Measurements from ENCODE around the gene PARD3B.

PARD3B gene

GRCh38 chr2:204842661-204843485, 297.6 kb downstream of the PARD3B start:
- DNase-seq (ENCODE audit: low read depth) = no peak
- TF ChIP-seq CTCF (IDR thresholded peaks at IDR 0.05; ENCODE audit: control insufficient read depth, extremely low read depth, insufficient read depth) = no peak
- no peak overlapping the region for H3K4me3 ChIP-seq (ENCODE audit: low read depth, low read length)

GRCh38 chr2:204846471-204846870, 301.2 kb downstream of the PARD3B start:
- H3K4me3 ChIP-seq (ENCODE audit: low read depth, low read length) = no peak overlapping the region
- TF ChIP-seq CTCF (IDR thresholded peaks at IDR 0.05; ENCODE audit: control insufficient read depth, extremely low read depth, insufficient read depth) = no peak
- DNase-seq (ENCODE audit: low read depth) = no peak

GRCh38 chr2:204849892-204850291, 304.6 kb downstream of the PARD3B start:
- DNase-seq (ENCODE audit: low read depth) = peak; percentile 85
- TF ChIP-seq CTCF (IDR thresholded peaks at IDR 0.05; ENCODE audit: control insufficient read depth, extremely low read depth, insufficient read depth) = no peak
- H3K4me3 ChIP-seq (ENCODE audit: low read depth, low read length) = no peak overlapping the region

GRCh38 chr2:204850581-204850980, 305.3 kb downstream of the PARD3B start:
- TF ChIP-seq CTCF (IDR thresholded peaks at IDR 0.05; ENCODE audit: control insufficient read depth, extremely low read depth, insufficient read depth) = no peak
- no peak for DNase-seq (ENCODE audit: low read depth)
- no peak overlapping the region for H3K4me3 ChIP-seq (ENCODE audit: low read depth, low read length)

GRCh38 chr2:204853905-204854304, 308.6 kb downstream of the PARD3B start:
- no peak overlapping the region for H3K4me3 ChIP-seq (ENCODE audit: low read depth, low read length)
- TF ChIP-seq CTCF (IDR thresholded peaks at IDR 0.05; ENCODE audit: control insufficient read depth, extremely low read depth, insufficient read depth) = no peak
- DNase-seq (ENCODE audit: low read depth) = no peak

- DNase-seq (ENCODE audit: low read depth) = no peak
- TF ChIP-seq CTCF (IDR thresholded peaks at IDR 0.05; ENCODE audit: control insufficient read depth, extremely low read depth, insufficient read depth) = no peak
- H3K4me3 ChIP-seq (ENCODE audit: low read depth, low read length) = no peak overlapping the region
These were observed 315.0 kb downstream of the PARD3B start for GRCh38 chr2:204860274-204860673.

- no peak for DNase-seq (ENCODE audit: low read depth)
- no peak overlapping the region for H3K4me3 ChIP-seq (ENCODE audit: low read depth, low read length)
- no peak for TF ChIP-seq CTCF (IDR thresholded peaks at IDR 0.05; ENCODE audit: control insufficient read depth, extremely low read depth, insufficient read depth)
These were observed 317.5 kb downstream of the PARD3B start for GRCh38 chr2:204862809-204863208.
